ENCODE results near the gene PUS7. TPM values are rescaled to one million over a fixed set of nuclear protein-coding genes. Genes with fewer than 3 reads are reported as not detected.
"Not testable (repeated sequence)": the region's sequence is repeated elsewhere in the genome, so short reads cannot be mapped to it uniquely, and the experiment has no call there.

The PUS7 gene
- total and polyA plus RNA-seq, 2 of the 8 experiments (the other 6 are each of a cell fraction or from before 2014, with no cell fraction given) = 18.9 to 65.2 TPM

DNA sequence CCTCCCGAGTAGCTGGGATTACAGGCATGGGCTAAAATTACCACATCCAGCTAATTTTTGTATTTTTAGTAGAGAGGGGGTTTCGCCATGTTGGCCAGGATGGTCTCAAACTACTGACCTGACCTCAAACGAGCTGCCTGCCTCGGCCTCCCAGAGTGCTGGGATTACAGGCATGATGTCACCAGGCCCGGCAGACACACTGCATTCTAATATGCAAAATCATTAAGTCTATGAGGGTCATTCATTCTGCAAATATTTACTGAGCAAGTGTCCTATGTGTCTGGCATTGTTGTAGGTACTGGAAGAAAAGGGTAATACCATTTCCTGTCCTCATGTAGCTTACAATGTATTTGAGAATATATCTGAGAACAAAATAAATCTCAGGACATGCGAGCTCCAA, 2.7 kb downstream of the PUS7 start (continued):
- no peak for TF ChIP-seq GABPA (IDR thresholded peaks at IDR 0.05; ENCODE audit: borderline replicate concordance, insufficient read depth, low read length)
- no peak for TF ChIP-seq YY1 (IDR thresholded peaks at IDR 0.05; ENCODE audit: low read depth, low read length)
- TF ChIP-seq RAD21 (IDR thresholded peaks at IDR 0.05 in 1 of 2, conservative IDR thresholded peaks at IDR 0.05 in 1 of 2; ENCODE audit: low read depth in 2 of 2, low read length in 2 of 2) = no peak
- TF ChIP-seq, protein P1, sequence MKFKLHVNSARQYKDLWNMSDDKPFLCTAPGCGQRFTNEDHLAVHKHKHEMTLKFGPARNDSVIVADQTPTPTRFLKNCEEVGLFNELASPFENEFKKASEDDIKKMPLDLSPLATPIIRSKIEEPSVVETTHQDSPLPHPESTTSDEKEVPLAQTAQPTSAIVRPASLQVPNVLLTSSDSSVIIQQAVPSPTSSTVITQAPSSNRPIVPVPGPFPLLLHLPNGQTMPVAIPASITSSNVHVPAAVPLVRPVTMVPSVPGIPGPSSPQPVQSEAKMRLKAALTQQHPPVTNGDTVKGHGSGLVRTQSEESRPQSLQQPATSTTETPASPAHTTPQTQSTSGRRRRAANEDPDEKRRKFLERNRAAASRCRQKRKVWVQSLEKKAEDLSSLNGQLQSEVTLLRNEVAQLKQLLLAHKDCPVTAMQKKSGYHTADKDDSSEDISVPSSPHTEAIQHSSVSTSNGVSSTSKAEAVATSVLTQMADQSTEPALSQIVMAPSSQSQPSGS (IDR thresholded peaks at IDR 0.05; ENCODE audit: low read length) = no peak
- TF ChIP-seq BACH1 (IDR thresholded peaks at IDR 0.05; ENCODE audit: low read length) = no peak
- no peak for TF ChIP-seq TBP (IDR thresholded peaks at IDR 0.05; ENCODE audit: low read depth, low read length)
- TF ChIP-seq RXRA (IDR thresholded peaks at IDR 0.05; ENCODE audit: insufficient read depth, low read depth, low read length) = no peak

DNA sequence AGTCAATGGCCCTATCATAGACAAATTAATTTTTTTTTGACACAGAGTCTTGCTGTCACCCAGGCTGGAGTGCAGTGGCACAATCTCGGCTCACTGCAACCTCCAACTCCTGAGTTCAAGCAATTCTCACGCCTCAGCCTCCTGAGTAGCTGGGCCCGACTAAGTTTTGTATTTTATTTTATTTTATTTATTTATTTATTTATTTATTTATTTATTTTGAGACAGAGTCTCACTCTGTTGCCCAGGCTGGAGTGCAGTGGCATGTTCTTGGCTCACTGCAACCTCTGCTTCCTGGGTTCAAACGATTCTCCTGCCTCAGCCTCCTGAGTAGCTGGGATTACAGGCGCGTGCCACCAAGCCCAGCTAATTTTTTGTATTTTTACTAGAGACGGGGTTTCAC, 6.5 kb downstream of the PUS7 start:
- not testable (repeated sequence) for H3K23ac ChIP-seq (ENCODE audit: insufficient read length); H2BK5ac ChIP-seq (ENCODE audit: low read depth, low read length); H2BK120ac ChIP-seq (replicated peaks; ENCODE audit: low read depth, low read length); H4K5ac ChIP-seq (ENCODE audit: insufficient read length, low read depth, low read length); H3K4me2 ChIP-seq (ENCODE audit: insufficient read depth in 1 of 2, low read depth in 2 of 2, low read length in 2 of 2); H4K20me1 ChIP-seq (replicated peaks in 1 of 2; ENCODE audit: control insufficient read depth in 1 of 2, insufficient read depth in 2 of 2, low read length in 2 of 2); FAIRE-seq; H2AK5ac ChIP-seq (ENCODE audit: low read depth, low read length); H3K27me3 ChIP-seq (replicated peaks in 1 of 4; ENCODE audit: control insufficient read depth in 3 of 4, extremely low read depth in 1 of 4, insufficient read depth in 3 of 4, low read length in 3 of 4); H2BK20ac ChIP-seq (ENCODE audit: low read length); H3K4ac ChIP-seq (replicated peaks; ENCODE audit: insufficient read length, low read depth, low read length); H3K9ac ChIP-seq (replicated peaks in 1 of 4; ENCODE audit: extremely low read depth in 1 of 4, low read depth in 3 of 4, low read length in 3 of 4); H4K8ac ChIP-seq (ENCODE audit: extremely low read depth, insufficient read depth, low read length); H4K91ac ChIP-seq (replicated peaks; ENCODE audit: insufficient read length, low read length); H3K9me3 ChIP-seq (ENCODE audit: insufficient read depth in 2 of 2, low read depth in 1 of 2, low read length in 1 of 2); H2BK12ac ChIP-seq (ENCODE audit: low read depth, low read length); H3K4me3 ChIP-seq (ENCODE audit: extremely low read depth in 1 of 4, insufficient read depth in 2 of 4, low read depth in 3 of 4, low read length in 4 of 4); H2AFZ ChIP-seq (ENCODE audit: low read length); H3K14ac ChIP-seq (ENCODE audit: insufficient read length); H3K56ac ChIP-seq (replicated peaks; ENCODE audit: insufficient read length, low read depth, low read length); H3K27ac ChIP-seq (ENCODE audit: low read depth, low read length); H3K18ac ChIP-seq (ENCODE audit: extremely low read depth, low read length); H2BK15ac ChIP-seq (ENCODE audit: low read length); H3K4me1 ChIP-seq (replicated peaks in 1 of 4; ENCODE audit: control insufficient read depth in 3 of 4, insufficient read depth in 4 of 4, low read length in 3 of 4); DNase-seq (ENCODE audit: low read depth in 1 of 2, low spot score in 2 of 2); H3K23me2 ChIP-seq (ENCODE audit: low read depth, low read length)
- 89% methylated on average over 7 of the region's 7 CpGs; no CpG with 5 or more reads in 1 of the 2 experiments for WGBS, 2 experiments (ENCODE audit: extremely low coverage in 1 of 2, insufficient coverage in 1 of 2, insufficient read length in 1 of 2, insufficient replicate concordance in 2 of 2, low coverage in 1 of 2, low lambda C conversion rate in 2 of 2, missing lambda C conversion rate in 1 of 2)
- Histone ChIP-seq H3K79me2 (ENCODE audit: control insufficient read depth in 1 of 2, insufficient read depth in 2 of 2, low read length in 2 of 2) (peaks cover 22 to 82% of the 10 kb centered on the region in 2 experiments), H3K79me1 (ENCODE audit: low read depth, low read length) (peaks cover 14% of the 10 kb centered on the region), H3K36me3 (ENCODE audit: control insufficient read depth in 2 of 4, insufficient read depth in 4 of 4, low read length in 3 of 4) (peaks cover 0 to 19% (median 2%) of the 10 kb centered on the region in 4 experiments; a peak in 2 of 8 replicates)
- ChIA-PET CTCF (ENCODE audit: partially characterized antibody) (interaction anchor here (1.2 kb wide), 1 partner anchor 16 kb away, joined by 4 read pairs; the partner anchor contains the start of gene RINT1), POLR2A (ENCODE audit: partially characterized antibody) (interaction anchor here (1.0 to 1.4 kb wide), 2 partner anchors 11 to 16 kb away, joined by 3 read pairs; partner anchors contain the start of gene RINT1)
